Measurements from ENCODE around the gene C1RL.
"Not testable (repeated sequence)": the region's sequence is repeated elsewhere in the genome, so short reads cannot be mapped to it uniquely, and the experiment has no call there.

DNA sequence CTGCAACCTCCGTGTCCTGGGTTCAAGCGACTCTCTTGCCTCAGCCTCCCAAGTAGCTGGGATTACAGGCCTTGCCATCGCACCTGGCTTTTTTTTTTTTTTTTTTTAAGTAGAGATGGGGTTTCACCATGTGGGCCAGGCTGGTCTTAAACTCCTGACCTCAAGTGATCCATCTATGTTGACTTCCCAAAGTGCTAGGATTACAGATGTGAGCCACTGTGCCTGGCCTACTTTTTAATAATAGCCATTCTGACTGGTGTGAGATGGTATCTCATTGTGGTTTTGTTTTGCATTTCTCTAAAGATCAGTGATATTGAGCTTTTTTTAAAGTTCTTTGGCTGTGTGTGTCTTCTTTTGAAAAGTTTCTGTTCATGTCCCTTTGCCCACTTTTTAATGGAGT, 59.0 kb downstream of the C1RL start:
- not testable (repeated sequence) for TF ChIP-seq CTCF, POLR2AphosphoS5 (IDR thresholded peaks at IDR 0.05)
